ENCODE results near the gene NF1.
"Not testable (repeated sequence)": the region's sequence is repeated elsewhere in the genome, so short reads cannot be mapped to it uniquely, and the experiment has no call there.

NF1 gene

GRCh38 chr17:31130286-31131224 lies 35.8 kb downstream of the NF1 start:
- DNase-seq: no peak

DNA sequence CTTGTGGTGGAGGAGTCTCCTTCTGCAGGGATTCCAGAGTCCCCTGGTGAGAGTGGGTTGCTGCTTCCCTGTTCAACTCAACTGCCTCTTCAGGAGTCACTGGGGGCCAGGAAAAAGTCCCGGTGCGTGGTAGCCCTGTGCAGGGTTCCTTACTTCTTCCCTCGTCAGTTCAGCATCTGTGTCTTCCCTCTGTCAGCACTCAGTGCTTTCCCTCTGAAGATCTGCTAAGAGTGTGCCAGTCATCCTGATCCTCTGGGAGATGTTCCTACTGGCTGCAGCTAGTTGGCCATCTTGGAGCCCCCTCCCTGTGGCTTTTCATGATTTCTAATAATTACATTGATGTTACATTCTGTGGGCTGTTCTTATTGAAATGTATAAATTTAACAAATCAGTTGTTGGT lies 36.5 kb downstream of the NF1 start:
- no peak for DNase-seq

- DNase-seq: no peak
Observed at GRCh38 chr17:31132977-31133376, 38.2 kb downstream of the NF1 start.

DNA sequence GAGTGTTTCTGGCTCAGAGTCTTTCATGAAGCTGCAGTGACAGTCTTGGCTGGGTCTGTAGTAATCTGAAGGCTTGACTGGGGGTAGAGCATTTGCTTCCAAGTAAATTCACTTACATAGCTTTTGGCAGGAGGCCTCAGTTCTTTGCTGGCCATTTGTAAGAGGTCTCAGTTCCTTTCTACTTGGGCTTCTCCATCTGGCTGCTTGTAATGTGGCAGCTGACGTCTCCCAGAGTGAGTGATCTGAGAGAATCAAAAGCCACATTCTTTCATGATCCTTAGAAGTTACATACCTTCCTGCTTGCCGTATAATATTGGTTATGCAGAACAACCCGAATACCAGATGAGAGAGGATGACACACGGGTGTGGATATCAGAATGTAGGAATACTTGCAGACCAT lies 39.8 kb downstream of the NF1 start:
- DNase-seq: no peak

DNA sequence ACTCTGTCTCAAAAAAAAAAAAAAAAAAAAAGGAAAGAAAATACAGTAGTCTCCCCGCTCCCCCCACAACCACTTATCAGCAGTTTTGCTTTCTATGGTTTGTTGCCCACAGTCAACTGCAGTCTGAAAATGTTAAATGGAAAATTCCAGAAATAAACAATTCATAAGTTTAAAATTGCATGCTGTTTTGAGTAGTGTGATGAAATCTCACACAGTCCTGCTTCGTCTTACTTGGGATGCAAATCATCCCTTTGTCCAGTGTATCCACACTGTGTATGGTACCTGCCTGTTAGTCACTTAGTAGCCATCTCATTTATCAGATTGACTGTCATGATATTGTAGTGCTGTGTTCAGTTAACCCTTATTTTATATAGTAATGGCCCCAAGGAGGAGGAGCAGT lies 41.5 kb downstream of the NF1 start:
- DNase-seq: no peak

DNA sequence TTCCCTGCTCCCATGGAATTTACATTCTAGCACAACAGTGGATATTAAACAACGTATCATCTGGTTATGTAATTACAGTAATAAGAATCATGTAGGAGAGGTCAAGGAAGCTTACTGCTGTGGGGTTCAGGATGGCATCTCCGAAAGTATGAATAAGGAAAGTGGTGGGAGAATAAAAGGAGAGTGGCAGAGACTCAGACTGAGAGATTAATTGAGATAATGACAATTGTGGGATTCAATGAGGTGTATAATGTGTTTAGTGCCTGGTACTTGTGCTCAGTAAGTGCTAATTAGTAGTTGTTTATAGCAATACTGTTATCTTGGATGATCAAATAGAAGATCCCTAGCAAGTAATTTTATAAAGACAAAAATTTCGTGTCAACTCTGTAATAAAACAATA lies 45.3 kb downstream of the NF1 start:
- DNase-seq: no peak

DNA sequence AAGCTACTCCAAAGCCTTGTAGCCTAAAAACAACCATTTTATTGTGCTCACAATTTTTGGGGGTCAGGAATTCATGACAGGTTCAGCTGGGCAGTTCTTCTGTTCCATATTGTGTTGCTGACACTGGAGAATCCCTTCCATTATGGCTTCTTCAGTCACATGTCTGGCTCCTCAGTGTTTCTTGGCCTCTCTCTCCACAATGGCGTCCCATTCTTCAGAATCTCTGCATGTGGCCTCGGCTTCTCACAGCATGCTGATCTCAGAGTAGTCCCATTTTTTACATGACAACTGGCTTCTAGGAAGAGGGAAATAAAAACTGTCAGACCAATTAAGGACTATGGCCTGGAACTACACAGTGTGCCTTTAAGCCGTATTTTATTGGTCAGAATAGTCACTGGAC lies 49.7 kb downstream of the NF1 start:
- no peak for DNase-seq

- no peak for DNase-seq
Observed at GRCh38 chr17:31144836-31145235, 50.1 kb downstream of the NF1 start.

- no peak for DNase-seq
Observed at GRCh38 chr17:31147507-31148202, 52.9 kb downstream of the NF1 start.

DNA sequence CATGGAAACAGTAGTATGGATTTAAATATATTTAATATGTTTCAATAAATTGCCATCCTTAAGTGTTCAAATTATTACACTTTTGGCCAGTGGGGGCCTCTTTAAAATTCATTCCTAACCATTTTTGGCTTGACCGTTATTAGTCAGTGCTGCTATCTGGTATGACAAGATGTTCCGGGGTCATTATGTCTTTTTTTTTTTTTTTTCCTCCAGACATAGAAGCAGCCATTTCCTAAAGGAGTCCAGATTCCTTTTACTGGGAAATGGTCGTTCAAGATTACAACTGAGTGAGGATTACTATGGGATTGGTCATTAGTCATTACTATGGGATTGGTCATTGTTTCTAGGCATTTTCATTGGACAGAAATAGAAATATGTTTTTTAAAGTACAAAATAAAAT lies 53.4 kb downstream of the NF1 start:
- DNase-seq: no peak

DNA sequence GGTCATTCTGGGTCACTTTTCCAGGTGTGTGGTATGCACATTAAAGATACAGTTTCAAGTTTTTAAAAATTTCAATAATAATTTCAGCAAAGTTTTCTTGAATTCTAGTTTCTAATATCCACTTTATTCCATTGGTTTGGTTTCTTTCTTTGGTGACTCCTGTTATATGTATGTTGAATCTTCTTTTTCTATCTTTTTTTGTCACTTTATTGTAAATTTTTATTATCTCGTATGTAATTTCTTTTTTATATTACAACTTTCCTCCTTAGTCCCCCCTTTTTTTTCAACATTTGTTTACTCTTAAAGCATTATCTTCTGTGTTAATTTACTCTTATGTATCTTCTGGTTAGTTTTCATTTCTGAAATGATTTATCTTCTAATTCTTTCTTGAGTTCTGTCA lies 57.5 kb downstream of the NF1 start:
- DNase-seq: no peak

DNA sequence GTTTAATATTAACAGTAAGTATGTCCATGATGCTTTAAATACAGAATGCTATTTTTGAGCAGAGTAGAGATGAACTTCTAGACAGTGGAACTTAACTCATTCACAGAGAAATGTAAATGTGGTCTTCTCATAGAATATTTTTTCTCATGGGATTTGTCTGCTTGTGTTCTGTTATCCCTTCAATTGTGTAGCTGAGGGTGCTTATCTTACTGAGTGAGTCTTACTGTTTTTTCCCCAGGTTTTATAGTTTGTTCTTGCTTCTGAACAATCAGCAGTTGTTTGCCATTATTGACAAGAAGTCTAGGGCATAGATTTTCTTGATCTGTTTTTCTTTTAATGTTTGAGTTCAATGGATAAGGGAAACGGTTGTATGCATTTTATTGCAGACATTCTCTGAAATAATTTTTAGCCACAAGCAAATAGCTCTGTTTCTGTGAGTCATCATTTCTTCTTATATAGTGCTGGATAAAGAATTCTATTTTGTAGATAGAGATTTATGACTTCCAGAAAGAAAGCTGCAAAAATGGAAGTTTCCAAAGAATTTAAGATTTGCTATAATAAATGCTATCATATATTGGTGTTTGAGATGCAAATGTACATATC lies 60.5 kb downstream of the NF1 start:
- DNase-seq: no peak

DNA sequence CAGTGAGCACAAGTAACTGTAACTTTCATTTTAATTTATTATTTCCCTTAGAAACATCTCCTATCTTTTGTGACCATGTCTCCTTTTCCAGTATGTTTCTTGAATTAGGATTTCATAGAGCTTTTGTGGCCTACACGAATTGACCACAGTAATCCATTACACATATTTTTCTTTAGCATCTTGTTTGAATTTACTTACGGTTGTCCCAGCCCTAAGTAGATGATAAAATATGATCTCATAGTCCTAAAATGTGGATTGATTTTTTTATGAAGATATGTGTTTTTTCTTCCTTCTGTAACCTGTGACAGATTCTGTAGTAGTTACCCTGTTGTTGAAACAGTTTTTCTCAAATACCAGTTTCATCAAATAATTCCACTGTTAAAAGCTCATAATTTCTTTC lies 61.5 kb downstream of the NF1 start:
- DNase-seq: no peak

GRCh38 chr17:31156864-31157263 lies 62.1 kb downstream of the NF1 start:
- DNase-seq: not testable (repeated sequence)

DNA sequence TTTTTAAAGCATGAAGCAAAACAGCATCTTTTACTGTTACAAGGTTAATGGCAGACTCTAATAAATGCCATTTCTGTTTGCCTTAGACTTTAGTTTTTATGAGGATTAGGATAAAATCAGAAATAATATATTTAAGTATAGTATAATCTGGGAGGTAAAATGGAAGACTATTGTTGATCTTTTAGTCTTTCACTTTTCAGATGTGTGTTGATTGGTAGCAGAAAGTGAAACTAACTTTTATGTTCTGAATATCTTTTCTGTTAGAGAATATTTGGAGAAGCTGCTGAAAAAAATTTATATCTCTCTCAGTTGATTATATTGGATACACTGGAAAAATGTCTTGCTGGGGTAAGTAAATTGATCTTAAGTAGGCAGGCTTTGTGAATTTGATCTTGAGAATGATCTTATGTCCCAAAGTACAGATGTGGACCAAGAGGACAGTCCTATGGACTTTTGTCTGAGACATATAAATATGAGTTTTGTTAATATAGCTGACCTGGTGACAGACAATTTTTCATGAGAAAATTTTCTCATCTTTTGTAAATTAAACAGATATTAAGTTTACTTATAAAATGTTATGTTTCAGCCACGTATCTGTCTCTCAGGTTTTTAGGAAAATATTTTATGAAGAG lies 64.1 kb downstream of the NF1 start:
- no peak for DNase-seq

DNA sequence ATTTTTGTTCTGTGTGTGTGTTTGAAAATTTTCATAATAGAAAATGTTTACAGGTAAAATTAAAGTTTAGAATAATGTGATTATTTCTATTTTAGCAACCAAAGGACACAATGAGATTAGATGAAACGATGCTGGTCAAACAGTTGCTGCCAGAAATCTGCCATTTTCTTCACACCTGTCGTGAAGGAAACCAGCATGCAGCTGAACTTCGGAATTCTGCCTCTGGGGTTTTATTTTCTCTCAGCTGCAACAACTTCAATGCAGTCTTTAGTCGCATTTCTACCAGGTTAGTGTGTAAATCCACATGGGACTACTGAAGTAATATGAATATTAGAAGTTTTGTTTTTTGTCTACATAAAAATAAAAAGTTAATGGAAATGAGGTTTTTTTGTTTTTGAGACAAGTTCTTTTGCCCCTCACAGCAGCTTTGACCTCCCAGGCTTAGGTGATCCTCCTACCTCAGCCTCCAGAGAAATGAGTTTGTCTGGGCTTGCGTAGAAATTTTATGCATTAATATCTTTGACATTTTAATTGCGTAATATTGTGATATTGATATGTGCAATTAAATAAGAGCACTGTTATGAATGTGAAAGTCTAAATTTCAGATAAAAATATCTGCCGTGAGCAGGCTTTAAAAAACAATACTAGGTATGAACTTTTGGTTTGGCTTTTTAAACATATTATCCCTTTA lies 68.5 kb downstream of the NF1 start:
- no peak for DNase-seq

- DNase-seq: no peak
Observed at GRCh38 chr17:31167111-31167510, 72.3 kb downstream of the NF1 start.

GRCh38 chr17:31171701-31172100 lies 76.9 kb downstream of the NF1 start:
- no peak for DNase-seq

DNA sequence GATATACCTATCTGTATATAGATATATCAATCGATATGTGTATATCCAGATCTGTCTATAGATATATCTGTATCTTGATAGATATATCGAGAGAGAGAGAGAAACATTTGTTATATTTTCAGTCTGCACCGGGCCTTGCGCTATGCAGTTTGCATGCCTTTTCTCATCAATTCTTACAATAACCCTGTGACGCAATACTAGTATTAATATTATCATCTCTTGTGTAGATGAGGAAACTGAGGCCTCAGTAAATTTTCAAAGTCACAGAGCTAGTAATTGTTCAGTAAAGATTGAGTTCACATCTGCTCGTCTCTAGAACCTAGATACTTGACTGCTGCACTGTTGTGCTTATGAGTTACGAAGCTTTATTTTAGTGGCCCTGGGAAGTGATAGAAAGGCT lies 77.6 kb downstream of the NF1 start:
- no peak for DNase-seq

DNA sequence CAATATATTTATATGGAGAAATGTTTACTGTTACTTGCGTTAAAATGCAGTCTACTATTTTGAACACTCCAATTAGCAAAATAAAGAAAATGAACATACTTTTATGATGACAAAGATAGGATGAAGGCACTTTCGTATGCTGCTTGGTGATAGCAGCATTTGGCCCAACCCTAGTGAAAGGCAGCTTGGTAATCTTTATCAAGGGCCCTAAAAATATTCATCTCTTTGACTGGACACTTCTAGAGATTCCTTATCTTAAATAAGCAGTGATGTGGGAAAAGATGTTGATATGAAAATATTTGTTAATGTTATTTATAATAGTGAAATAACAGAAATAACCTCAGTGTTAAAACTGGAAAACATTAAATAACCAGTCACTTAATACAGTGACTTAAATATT lies 79.4 kb downstream of the NF1 start:
- DNase-seq: no peak

GRCh38 chr17:31175237-31175636 lies 80.5 kb downstream of the NF1 start:
- DNase-seq: no peak

GRCh38 chr17:31176143-31176542 lies 81.4 kb downstream of the NF1 start:
- DNase-seq: not testable (repeated sequence)

GRCh38 chr17:31178951-31179350 lies 84.2 kb downstream of the NF1 start:
- DNase-seq: not testable (repeated sequence)

Measured in NCI-H2227 treated with DMSO at 0.1 percent for 48 hours (cell line).